GM21423 (cell line): ENCODE data around the gene ERI2.
A peak's percentile ranks its signal among the peaks of the same experiment; 100 is the strongest.

ENCODE experiments used
- ATAC-seq: cut with Tn5 transposase; IDR thresholded peaks from one replicate; pipeline ENCODE4 v1.9.1; 2021; ENCODE audit warnings: mild to moderate bottlenecking, moderate library complexity; ENCODE audit not compliant: unreplicated experiment

The ERI2 gene, protein sequence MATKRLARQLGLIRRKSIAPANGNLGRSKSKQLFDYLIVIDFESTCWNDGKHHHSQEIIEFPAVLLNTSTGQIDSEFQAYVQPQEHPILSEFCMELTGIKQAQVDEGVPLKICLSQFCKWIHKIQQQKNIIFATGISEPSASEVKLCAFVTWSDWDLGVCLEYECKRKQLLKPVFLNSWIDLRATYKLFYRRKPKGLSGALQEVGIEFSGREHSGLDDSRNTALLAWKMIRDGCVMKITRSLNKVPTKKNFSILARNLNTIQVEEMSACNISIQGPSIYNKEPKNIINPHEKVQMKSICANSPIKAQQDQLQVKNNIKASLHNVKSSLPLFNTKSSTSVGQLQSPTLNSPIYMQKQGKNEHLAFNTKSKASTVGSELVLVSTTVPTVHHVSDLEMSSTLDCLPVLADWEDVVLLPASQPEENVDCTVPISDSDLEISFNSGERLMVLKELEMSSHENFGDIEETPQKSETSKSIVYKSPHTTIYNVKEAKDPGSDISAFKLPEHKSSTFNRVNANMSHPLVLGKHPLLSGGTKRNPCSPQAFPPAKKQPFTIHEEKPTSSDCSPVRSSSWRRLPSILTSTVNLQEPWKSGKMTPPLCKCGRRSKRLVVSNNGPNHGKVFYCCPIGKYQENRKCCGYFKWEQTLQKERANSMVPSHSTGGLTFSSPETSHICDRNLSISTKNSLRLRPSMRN

DNA sequence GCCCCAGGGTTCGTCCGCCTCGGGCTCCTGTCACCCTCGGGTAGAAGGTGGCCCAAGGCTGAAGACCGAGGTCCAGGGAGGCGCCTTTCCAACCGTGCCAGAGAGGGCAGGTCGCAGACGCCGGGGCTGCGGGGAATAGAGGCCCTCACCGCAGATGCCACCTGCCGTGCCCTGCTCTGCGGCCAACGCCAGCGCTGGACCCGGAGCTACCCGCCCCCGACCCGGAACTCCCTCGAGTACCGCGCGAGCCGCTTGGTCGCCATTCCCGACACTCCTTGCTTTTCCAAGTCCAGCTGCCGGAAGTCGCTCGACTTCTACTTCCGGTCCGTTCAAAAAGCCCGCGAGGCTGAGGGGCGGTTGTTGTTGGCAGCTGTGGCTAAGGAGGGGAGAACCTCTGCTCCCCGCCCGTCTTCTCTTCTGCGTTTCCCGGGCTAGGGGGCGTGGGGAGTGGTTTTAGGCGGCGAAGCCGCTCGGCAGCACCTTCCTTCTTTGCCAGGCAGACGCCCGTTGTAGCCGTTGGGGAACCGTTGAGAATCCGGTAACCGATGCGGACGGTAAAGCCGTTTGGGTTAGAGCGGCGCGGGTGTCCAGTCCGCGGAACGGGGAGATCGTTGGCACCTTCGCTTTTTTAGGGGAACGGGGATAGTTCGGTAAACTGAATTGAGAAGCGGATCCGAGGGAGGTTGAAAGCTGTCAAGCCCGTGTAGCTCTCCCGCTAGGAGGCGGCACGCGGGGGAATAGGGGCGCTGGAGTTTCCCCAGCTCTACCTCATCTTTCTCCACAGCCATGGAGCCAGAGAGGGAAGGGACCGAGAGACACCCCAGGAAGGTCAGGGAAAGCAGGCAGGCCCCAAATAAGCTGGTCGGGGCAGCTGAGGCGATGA, at the start of gene ERI2, which contains the start of gene REXO5:
Gene ERI2 (minus strand): TSS at position 305 of the 883 bp plus-strand sequence. CDS start 42 bp downstream, at position 263.
Gene REXO5 (plus strand): TSS at position 360 of the 883 bp plus-strand sequence. CDS start 427 bp downstream, at position 787.
- peak; percentile 78 for ATAC-seq

- no peak for ATAC-seq
Measured at GRCh38 chr16:20854963-20855362, 48.7 kb upstream of the ERI2 start.

DNA sequence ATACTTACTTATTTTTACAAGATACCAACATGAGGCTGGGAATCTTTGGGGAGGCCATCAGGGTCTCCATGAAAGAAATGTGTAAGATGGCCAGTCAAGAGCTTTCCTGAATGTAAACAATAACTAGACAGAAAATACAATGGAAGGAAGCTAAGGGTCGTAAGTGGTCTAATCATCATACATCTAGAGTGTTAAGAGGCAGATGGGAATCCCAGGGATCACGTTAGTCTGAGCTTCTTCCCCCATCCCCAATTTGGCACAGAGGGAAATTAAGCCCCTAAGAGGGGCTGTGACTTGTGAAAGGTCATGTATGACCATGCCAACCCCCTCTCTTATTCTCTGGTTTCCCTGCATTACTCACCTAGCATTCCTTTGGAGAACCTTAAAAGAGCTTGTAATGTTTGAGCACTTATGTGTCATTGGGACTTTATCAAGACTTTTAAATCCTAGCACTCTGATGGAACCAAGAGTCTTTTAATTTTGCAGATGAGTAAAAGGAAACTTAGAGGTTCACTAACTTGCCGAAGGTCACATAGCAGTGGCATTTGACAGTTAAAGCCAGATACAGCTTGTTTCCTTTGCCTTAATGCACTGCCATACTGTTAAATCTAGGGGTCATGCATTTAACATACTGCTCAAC, 47.8 kb upstream of the ERI2 start:
- no peak for ATAC-seq

DNA sequence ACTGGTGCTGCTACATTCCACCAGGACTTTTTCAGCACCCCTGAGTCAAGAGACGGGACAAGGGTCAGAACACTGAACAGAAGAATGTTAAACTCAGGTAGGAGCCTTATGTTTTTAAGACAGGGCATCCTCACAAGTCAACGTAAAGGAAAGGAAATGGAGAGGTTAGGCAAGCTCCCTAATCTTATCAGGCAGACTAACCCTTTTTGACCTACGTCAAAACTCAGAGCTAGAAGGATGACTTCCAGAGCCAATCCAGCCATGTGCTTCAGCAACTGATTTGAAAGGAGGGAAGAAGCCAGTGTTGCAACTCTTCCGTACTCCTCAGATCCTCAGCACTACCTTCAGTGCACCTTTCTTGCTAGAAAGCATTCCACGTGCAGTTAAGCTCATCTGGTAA, 46.9 kb upstream of the ERI2 start:
- ATAC-seq = no peak

DNA sequence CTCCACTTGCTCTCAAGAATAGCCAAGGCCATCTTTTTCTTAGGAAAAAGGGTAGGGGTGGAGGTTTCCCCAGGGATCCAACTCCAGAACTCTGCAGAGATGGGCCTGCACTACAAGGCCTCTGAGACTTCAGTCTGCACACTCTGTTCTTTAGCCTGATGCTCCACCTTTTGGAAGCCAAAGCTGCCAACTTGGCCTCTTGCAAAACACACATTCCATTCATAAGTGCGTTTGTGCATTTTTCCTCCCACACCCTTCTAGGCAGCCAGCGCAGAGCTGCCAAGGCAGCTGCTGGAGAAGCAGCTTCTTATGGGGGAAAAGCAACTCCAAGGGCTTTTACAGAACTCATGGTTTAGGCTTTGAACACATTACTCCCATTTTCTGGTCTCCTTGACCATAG, 45.3 kb upstream of the ERI2 start:
- ATAC-seq = no peak

GRCh38 chr16:20850981-20851380, 44.7 kb upstream of the ERI2 start:
- no peak for ATAC-seq

DNA sequence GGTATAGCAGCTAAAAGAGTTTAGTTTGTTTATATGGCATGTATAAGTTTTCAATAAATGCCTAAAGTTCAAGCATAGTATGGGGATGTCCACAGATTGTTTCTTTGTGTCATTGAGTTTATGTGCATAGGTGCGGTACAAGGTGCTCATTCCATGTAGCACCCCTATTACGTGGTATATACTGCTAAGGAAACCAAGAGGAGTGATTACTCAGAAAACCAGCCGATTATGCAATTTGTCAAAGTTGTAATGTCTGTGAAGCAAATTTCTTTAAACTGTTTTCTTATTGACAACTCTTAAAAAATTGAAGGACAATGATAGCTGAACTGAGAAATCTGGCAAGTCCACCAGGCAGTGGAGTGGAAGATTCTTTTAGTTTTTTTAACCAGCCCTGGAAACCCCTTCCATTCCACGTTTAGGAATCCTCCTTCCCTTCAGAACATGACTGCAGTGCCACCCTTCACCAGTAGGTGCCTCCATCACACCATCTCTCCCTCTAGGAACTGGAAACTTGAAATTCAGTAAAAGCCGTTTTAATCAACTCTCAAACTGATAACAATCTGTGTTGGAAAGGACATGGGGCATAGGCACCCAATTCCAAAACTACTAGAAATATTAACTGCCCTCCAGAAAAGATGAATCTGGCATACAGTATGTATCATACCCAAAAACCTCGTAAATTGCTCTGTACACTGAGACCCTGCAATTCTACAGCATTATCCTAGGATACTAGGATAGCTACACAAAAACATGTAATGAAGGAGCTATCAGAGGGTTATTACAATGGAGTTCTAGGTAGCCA, 43.5 kb upstream of the ERI2 start:
- no peak for ATAC-seq

DNA sequence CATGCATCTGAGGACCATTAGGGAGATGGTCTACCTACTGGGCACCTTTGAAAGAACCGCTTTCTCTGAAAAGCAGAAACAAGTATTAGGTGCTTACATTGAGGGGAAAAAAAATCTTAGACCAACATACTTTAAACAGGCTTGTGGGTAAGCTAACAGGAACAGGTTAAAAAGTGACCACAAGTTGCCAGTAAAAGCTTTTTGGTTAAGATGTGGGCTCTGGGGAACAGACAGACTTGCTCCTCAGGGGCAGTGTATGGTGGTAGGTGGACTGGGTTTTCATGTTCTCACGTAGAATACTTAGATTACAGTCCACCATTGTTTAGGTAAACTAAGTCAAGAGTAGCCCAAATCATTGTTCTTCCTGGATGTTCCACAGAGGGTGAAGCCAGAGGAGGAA, 41.3 kb upstream of the ERI2 start:
- no peak for ATAC-seq

GRCh38 chr16:20846551-20846950, 40.3 kb upstream of the ERI2 start:
- no peak for ATAC-seq

DNA sequence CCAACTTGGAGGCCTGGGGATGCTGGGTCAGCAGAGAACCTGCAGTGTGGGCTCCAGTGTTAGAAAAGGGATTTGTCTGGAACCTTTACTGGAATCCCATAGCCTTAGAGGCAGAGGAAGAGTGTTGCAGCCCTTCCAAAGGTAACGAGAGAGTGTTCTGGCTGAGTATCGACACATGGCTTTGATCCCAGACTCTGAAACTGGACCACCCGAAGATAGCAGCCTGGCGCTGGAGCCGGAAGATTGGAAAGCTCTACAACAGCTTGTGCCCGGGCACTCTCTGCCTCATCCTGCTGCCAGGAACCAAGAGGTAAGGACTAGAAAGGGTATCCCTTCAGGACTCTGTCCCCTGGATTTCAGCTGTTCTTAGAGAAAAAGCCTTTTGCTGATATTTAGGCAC, 39.8 kb upstream of the ERI2 start:
- ATAC-seq = no peak

GRCh38 chr16:20844588-20844987, 38.3 kb upstream of the ERI2 start:
- ATAC-seq = no peak

DNA sequence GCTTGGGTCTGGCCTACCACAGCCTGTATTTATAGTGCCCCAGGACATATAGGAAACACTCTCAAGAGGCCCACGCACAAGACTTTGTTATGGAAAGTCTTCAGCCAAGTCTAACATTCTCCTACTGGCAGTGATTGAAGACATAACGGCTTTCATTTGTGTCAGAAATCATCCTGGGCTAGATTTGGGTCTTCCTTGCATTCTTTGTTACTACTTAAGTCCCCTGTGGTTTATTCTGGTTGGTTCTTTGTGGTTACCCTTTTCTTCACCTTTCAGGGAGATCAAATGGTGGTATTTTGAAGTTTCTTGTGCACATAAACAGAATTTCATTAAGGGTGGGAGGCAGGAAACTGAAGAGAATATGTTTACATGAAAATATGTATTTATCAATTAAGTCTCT, 37.8 kb upstream of the ERI2 start:
- ATAC-seq = no peak

- no peak for ATAC-seq
Measured at GRCh38 chr16:20839504-20839903, 33.2 kb upstream of the ERI2 start.

DNA sequence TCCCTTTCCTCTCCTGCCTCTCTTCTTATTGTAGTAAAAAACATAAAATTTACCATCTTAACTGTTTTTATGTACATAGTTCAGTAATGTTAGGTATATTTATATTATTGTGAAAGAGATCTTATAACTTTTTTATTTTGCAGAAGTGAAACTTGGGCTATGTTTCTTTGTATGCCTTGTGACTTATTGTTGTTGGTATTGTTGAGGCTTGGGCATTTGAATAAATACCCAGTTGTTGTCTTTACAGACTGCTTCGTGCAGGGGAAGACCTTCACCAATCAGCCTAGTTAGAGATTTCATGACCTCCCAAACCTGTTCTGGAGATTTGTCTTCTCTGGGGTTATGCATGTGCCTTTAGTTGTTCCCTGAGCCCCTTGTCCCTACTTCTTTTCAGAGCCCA, 32.0 kb upstream of the ERI2 start:
- no peak for ATAC-seq

GRCh38 chr16:20833086-20833485, 26.8 kb upstream of the ERI2 start:
- ATAC-seq = no peak

- ATAC-seq = no peak
Measured at GRCh38 chr16:20830372-20830771, 24.1 kb upstream of the ERI2 start.

- no peak for ATAC-seq
Measured at GRCh38 chr16:20829536-20829935, 23.3 kb upstream of the ERI2 start.

- no peak for ATAC-seq
Measured at GRCh38 chr16:20826039-20826566, 19.8 kb upstream of the ERI2 start.

- ATAC-seq = no peak
Measured at GRCh38 chr16:20822521-20823325, 16.5 kb upstream of the ERI2 start.
